GM23338 (cell line): ENCODE measurements around the gene CEP85. TPM values are rescaled to one million over a fixed set of nuclear protein-coding genes. Genes with fewer than 3 reads are reported as not detected.

Experiments used
- ATAC-seq: fragments of 200-7000 bp; cut with Tn5 transposase; 3 replicates; pipeline ENCODE4 v1.9.1; 2020
- DNase-seq: peaks from one replicate; pipeline ENCODE4 v3.0.0-alpha.2; 2015; ENCODE audit warnings: low spot score
- H2AFZ ChIP-seq: fragments of 200-600 bp; sonication (generic); 2 replicates; pipeline ENCODE4 v1.8.0; 2016; ENCODE audit warnings: antibody characterized with exemption, mild to moderate bottlenecking, moderate library complexity
- H3F3A ChIP-seq: fragments of 200-600 bp; sonication (generic); replicated peaks from 2 replicates; pipeline ENCODE4 v1.8.0; 2017; ENCODE audit warnings: antibody characterized with exemption, mixed run types, low read depth
- H3K27ac ChIP-seq: fragments of 200-600 bp; sonication (generic); 2 replicates; pipeline ENCODE4 v1.6.1; 2016; ENCODE audit warnings: low read depth
- H3K27me3 ChIP-seq: fragments of 200-600 bp; sonication (generic); 2 replicates; pipeline ENCODE4 v1.8.0; 2016; ENCODE audit warnings: mild to moderate bottlenecking, mixed run types, moderate library complexity; ENCODE audit not compliant: insufficient read depth
- H3K36me3 ChIP-seq: fragments of 200-600 bp; sonication (generic); 2 replicates; pipeline ENCODE4 v1.8.0; 2016; ENCODE audit warnings: mild to moderate bottlenecking; ENCODE audit not compliant: insufficient read depth
- H3K4me1 ChIP-seq: fragments of 200-600 bp; sonication (generic); 2 replicates; pipeline ENCODE4 v1.8.0; 2016; ENCODE audit warnings: mild to moderate bottlenecking, moderate library complexity; ENCODE audit not compliant: insufficient read depth
- H3K4me2 ChIP-seq: fragments of 200-600 bp; sonication (generic); 2 replicates; pipeline ENCODE4 v1.7.1; 2017; ENCODE audit warnings: mixed run types
- H3K4me3 ChIP-seq: fragments of 200-600 bp; sonication (generic); 2 replicates; pipeline ENCODE4 v1.6.1; 2016; ENCODE audit warnings: mixed run types
- H3K79me2 ChIP-seq: fragments of 200-600 bp; sonication (generic); replicated peaks from 2 replicates; pipeline ENCODE4 v1.8.0; 2017; ENCODE audit warnings: mild to moderate bottlenecking; ENCODE audit not compliant: insufficient read depth
- H3K9me2 ChIP-seq: fragments of 200-600 bp; sonication (generic); 2 replicates; pipeline ENCODE4 v1.8.0; 2017; ENCODE audit not compliant: insufficient read depth
- H4K20me1 ChIP-seq: fragments of 200-600 bp; sonication (generic); replicated peaks from 2 replicates; pipeline ENCODE4 v1.8.0; 2017; ENCODE audit warnings: mild to moderate bottlenecking; ENCODE audit not compliant: insufficient read depth
- H3K27ac Mint-ChIP-seq: 2 replicates; pipeline ENCODE4 v1.8.0; 2020; ENCODE audit warnings: inconsistent platforms, mild to moderate bottlenecking, moderate library complexity, mixed read lengths
- H3K27me3 Mint-ChIP-seq: 3 replicates; pipeline ENCODE4 v1.8.0; 2022; ENCODE audit warnings: low read depth, mild to moderate bottlenecking, moderate library complexity, mixed read lengths, inconsistent platforms; ENCODE audit not compliant: insufficient read depth, poor library complexity
- H3K36me3 Mint-ChIP-seq: 3 replicates; pipeline ENCODE4 v1.8.0; 2021; ENCODE audit warnings: low read depth, mild to moderate bottlenecking, inconsistent platforms, moderate library complexity, mixed read lengths
- H3K4me1 Mint-ChIP-seq: 3 replicates; pipeline ENCODE4 v1.8.0; 2020; ENCODE audit warnings: mild to moderate bottlenecking, inconsistent platforms, mixed read lengths
- H3K4me3 Mint-ChIP-seq: 3 replicates; pipeline ENCODE4 v1.8.0; 2021; ENCODE audit warnings: moderate library complexity, mild to moderate bottlenecking, inconsistent platforms, mixed read lengths
- H3K9me3 Mint-ChIP-seq: 3 replicates; pipeline ENCODE4 v1.8.0; 2020; ENCODE audit warnings: moderate library complexity, mild to moderate bottlenecking, inconsistent platforms, mixed read lengths
- CREB1 ChIP-seq: fragments of 250-450 bp; sonication (Bioruptor Pico); IDR thresholded peaks from 2 replicates; pipeline ENCODE4 v1.5.0; 2020; ENCODE audit warnings: low read depth, mild to moderate bottlenecking, moderate library complexity
- CTCF ChIP-seq, 2 experiments: fragments of 200-600 bp in 1 of 2; sonication (generic) in 1 of 2; conservative IDR thresholded peaks; 2 replicates each; pipeline versions ENCODE4 v1.5.1 to v1.6.1; 2016 to 2017; ENCODE audit warnings: antibody characterized with exemption in 2 of 2, low read depth in 2 of 2, mild to moderate bottlenecking in 2 of 2, moderate library complexity in 1 of 2
- EZH2 ChIP-seq: fragments of 200-600 bp; sonication (generic); IDR thresholded peaks from one replicate; pipeline ENCODE4 v1.8.0; 2017; ENCODE audit warnings: antibody characterized with exemption, mild to moderate bottlenecking, low read depth; ENCODE audit not compliant: unreplicated experiment
- JUNB ChIP-seq: IDR thresholded peaks from one replicate; pipeline ENCODE4 v1.6.1; 2016; ENCODE audit warnings: antibody characterized with exemption; ENCODE audit not compliant: unreplicated experiment
- NANOG ChIP-seq: IDR thresholded peaks from 2 replicates; pipeline ENCODE4 v1.6.1; 2016; ENCODE audit warnings: antibody characterized with exemption, borderline replicate concordance
- POLR2AphosphoS5 ChIP-seq: IDR thresholded peaks from 2 replicates; pipeline ENCODE4 v1.6.1; 2016; ENCODE audit warnings: antibody characterized with exemption, low read depth
- STAT1 ChIP-seq: IDR thresholded peaks from one replicate; pipeline ENCODE4 v1.6.1; 2016; ENCODE audit warnings: antibody characterized with exemption; ENCODE audit not compliant: unreplicated experiment
- polyA plus RNA-seq: library from polyadenylated mRNA; unstranded; fragments of >200 nt; fragmentation: Nextera tagmentation; extraction: Ambion mirVana; gene quantifications from 2 replicates; pipeline ENCODE4 v1.2.1, GENCODE V29; 2016
- total RNA-seq: library from RNA; depleted of rRNA; stranded (reverse); fragments of >200 nt; shearing (Covaris generic); gene quantifications from 2 replicates; pipeline ENCODE4 v1.2.3, GENCODE V29; 2014
- TF ChIP-seq, protein P1 (sequence below): IDR thresholded peaks from 2 replicates; pipeline ENCODE4 v1.6.1; 2016; ENCODE audit warnings: antibody characterized with exemption
- TF ChIP-seq, protein P2 (sequence below): IDR thresholded peaks from one replicate; pipeline ENCODE4 v1.6.1; 2018; ENCODE audit warnings: antibody characterized with exemption; ENCODE audit not compliant: unreplicated experiment

Gene CEP85
- total and polyA plus RNA-seq, 2 experiments from 2014 or later: 12.8 to 36.8 TPM

DNA sequence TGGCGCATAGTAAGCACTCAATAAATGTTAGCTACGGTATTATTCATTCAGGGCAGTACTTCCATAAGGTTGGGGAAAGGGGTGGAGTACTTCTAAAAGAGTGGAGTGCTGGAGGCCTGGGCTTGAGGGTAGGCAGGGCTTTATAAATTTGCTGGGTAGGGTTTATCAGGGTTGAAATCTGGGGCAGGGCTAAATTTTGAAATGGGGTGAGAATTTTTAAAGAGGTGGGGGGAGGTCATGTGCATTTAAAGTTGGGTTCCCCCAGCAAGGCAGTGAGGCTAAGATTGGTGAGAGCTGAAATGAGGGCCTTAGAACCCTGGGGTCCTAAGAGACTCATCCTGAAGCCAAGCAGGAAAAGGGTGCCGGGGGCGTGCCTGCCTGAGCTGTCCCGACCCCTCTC is 33.6 kb upstream of the CEP85 start (continued):
- TF ChIP-seq, protein P1, sequence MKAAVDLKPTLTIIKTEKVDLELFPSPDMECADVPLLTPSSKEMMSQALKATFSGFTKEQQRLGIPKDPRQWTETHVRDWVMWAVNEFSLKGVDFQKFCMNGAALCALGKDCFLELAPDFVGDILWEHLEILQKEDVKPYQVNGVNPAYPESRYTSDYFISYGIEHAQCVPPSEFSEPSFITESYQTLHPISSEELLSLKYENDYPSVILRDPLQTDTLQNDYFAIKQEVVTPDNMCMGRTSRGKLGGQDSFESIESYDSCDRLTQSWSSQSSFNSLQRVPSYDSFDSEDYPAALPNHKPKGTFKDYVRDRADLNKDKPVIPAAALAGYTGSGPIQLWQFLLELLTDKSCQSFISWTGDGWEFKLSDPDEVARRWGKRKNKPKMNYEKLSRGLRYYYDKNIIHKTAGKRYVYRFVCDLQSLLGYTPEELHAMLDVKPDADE: no peak
- TF ChIP-seq POLR2AphosphoS5 (no peak), EZH2 (no peak)
- TF ChIP-seq, protein P2, sequence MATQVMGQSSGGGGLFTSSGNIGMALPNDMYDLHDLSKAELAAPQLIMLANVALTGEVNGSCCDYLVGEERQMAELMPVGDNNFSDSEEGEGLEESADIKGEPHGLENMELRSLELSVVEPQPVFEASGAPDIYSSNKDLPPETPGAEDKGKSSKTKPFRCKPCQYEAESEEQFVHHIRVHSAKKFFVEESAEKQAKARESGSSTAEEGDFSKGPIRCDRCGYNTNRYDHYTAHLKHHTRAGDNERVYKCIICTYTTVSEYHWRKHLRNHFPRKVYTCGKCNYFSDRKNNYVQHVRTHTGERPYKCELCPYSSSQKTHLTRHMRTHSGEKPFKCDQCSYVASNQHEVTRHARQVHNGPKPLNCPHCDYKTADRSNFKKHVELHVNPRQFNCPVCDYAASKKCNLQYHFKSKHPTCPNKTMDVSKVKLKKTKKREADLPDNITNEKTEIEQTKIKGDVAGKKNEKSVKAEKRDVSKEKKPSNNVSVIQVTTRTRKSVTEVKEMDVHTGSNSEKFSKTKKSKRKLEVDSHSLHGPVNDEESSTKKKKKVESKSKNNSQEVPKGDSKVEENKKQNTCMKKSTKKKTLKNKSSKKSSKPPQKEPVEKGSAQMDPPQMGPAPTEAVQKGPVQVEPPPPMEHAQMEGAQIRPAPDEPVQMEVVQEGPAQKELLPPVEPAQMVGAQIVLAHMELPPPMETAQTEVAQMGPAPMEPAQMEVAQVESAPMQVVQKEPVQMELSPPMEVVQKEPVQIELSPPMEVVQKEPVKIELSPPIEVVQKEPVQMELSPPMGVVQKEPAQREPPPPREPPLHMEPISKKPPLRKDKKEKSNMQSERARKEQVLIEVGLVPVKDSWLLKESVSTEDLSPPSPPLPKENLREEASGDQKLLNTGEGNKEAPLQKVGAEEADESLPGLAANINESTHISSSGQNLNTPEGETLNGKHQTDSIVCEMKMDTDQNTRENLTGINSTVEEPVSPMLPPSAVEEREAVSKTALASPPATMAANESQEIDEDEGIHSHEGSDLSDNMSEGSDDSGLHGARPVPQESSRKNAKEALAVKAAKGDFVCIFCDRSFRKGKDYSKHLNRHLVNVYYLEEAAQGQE: no peak

DNA sequence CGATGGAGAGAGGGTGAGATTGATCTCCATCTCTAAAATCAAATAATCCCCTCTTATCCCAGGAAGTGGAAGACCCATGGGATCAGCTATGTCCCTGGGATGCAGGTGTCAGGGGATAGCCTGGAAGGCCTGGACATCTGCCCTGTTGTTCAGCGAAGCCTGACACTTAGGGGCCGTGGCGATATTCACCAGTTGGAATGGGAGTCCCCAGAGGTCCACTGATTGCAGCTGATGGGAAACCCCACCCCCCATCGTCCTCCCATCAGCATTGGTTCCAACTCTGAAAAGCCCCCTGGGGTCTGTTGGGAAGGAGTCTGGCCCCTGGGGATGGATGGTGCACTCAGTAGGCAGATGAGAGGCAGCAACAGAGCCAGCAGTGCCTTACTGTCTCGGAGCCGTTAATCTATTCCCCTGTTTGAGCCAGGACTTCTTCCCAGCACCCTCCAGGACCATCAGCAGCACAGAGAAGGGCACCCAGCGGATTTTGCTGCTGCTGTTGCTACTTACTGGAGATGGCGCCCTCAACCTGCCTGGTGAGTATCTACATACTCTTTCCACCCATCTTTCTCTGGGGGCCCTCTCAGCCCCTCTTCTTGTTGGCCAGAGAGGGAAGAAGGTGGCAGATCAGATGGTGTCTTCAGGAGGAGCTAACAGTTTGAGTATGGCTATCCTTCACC is 30.2 kb upstream of the CEP85 start:
- H3K4me1 ChIP-seq: no peaks in the 10 kb centered on the region
- H2AFZ ChIP-seq: no peak overlapping the region
- no peak overlapping the region for H3K4me3 ChIP-seq
- H3K27ac ChIP-seq: no peak overlapping the region
- H3K4me3 Mint-ChIP-seq: no peak overlapping the region
- no peaks in the 10 kb centered on the region for H3K79me2 ChIP-seq
- H3K27me3 ChIP-seq: no peaks in the 10 kb centered on the region
- H3K36me3 ChIP-seq: no peaks in the 10 kb centered on the region
- no peaks in the 10 kb centered on the region for H4K20me1 ChIP-seq
- peak; percentile 16 for ATAC-seq
- no peaks in the 10 kb centered on the region for H3K36me3 Mint-ChIP-seq
- H3K27me3 Mint-ChIP-seq: peaks cover 26% of the 10 kb centered on the region
- no peaks in the 10 kb centered on the region for H3K9me3 Mint-ChIP-seq
- no peak overlapping the region for H3K4me2 ChIP-seq
- H3K4me1 Mint-ChIP-seq: peaks cover 23% of the 10 kb centered on the region
- H3K9me2 ChIP-seq: no peaks in the 10 kb centered on the region
- no peaks in the 10 kb centered on the region for H3F3A ChIP-seq
- peak; percentile 58 for DNase-seq
- H3K27ac Mint-ChIP-seq: no peak overlapping the region
- TF ChIP-seq CREB1 (CRISPR knock-in tag) (no peak), STAT1 (no peak), NANOG (no peak), JUNB (peak; percentile 72), CTCF (conservative IDR thresholded peaks at IDR 0.05; ENCODE audit: low read depth in 2 of 2) (peak; percentile 36 to 72; a peak in 2 of 4 replicates)
